HG02852 (cell line): ENCODE results near the gene AGMO.
"Not testable (repeated sequence)": the region's sequence is repeated elsewhere in the genome, so short reads cannot be mapped to it uniquely, and the experiment has no call there.

Source experiments
- ATAC-seq: cut with Tn5 transposase; IDR thresholded peaks from one replicate; pipeline ENCODE4 v1.9.1; 2021; ENCODE audit warnings: mild to moderate bottlenecking, moderate library complexity; ENCODE audit not compliant: unreplicated experiment

AGMO gene

DNA sequence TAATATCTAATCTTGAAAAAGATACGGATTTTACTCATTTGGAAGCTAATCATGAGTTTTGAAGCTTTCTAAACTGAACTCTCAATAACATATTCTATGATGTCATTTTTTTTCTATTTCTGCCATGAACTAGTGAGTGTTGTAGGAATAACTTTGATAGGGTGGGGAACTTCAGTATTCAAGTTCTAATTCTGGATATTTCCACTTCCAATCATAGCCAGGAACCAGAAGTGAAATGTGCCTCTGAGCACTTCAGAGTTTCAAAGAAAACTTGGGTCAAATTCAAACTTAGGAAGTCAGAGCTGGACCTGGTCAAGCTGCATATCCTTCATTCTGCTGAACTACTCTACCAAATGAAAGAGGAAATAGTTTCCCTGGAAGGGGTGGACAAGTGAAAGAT lies 847 bp downstream of the AGMO start:
- no peak for ATAC-seq

DNA sequence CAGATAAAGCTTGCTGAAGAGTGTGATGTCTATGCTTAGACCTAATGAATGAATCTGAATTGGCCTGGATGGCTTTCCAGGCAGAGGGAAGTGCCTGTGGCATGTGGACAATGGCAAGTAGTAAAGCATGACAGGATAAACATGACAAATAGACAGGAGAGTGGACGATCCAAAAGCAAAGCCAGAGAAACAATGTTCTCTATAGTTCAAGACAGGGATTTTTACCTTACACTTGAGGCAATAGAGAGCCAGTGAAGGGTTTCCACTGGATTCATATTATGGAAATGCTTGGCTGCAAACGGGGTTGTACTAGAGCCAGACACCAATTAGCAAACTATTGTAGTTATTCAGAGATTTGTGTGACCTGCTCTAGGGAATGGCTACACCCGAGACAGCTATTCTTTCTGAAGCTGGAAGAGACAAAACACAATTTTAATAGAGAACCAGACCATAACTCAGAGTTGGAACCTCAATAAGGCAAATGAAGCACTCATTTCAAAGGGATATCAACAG lies 2.3 kb downstream of the AGMO start:
- ATAC-seq: no peak

- no peak for ATAC-seq
Measured at GRCh38 chr7:15558756-15559155, 3.1 kb downstream of the AGMO start.

- no peak for ATAC-seq
Measured at GRCh38 chr7:15557686-15558085, 4.1 kb downstream of the AGMO start.

DNA sequence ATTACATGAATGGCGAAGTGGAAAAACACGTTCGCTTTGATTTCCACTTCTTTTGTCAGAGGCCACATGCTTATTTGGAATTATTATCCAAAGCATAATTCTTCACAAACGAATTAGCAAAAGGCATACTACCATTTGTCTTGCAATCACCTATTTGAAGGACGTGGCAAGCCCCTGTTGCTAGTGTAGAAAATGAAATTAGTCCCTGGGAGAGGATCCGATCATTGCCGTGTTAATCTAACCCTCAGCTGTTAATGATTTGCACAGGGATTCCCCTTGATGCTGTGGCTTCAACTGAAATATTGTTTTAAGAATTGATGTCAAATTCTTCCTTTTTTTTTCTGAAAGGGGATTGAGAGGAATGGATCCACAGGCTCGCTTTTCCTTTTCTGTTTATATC lies 4.6 kb downstream of the AGMO start:
- no peak for ATAC-seq

GRCh38 chr7:15556339-15557105 lies 5.3 kb downstream of the AGMO start:
- no peak for ATAC-seq

DNA sequence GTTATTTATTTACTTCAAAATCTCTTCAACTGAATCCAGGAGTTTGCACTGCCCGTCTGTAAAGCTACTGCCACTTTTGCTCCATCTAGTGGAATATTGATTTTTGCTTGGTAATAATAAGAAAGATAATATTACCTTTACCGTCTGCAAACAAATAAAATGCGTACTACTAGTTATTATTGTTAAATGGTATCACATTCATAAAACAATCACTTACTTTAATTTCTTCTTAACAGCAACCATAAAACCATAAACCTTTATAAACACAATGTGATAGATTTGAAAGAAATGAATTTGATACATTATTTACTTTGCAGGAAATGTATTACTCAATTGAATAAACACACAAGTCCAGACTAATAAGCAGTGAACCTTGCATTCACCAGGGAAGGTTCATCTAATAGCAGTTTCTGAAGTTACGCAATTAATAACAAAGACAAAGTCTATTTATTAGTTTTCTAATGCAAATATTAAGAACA lies 6.4 kb downstream of the AGMO start:
- ATAC-seq: no peak

DNA sequence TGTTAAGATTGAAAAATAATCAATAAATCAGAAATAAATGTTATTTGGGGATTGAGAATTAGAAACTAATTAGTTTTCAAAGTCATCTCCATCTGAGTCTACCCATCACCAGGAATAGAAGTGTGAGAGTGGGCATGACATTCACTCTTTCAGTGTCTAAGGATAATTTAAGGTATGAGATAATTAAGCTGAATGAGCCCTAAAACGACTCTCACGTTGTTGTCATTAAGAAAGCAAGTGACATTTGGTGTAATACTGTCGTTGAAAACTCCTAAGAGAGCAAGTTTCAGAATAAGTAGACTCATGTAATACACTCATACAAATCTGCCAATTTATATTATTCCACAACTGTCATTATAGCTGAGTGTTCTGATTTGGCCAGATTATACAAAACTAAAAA lies 7.1 kb downstream of the AGMO start:
- no peak for ATAC-seq

- ATAC-seq: no peak
Measured at GRCh38 chr7:15554081-15554480, 7.7 kb downstream of the AGMO start.

DNA sequence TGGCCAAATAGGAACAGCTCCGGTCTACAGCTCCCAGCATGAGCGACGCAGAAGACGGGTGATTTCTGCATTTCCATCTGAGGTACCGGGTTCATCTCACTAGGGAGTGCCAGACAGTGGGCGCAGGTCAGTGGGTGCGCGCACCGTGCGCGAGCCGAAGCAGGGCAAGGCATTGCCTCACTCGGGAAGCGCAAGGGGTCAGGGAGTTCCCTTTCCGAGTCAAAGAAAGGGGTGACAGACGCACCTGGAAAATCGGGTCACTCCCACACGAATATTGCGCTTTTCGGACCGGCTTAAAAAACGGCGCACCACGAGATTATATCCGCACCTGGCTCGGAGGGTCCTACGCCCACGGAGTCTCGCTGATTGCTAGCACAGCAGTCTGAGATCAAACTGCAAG lies 14.5 kb downstream of the AGMO start:
- not testable (repeated sequence) for ATAC-seq

DNA sequence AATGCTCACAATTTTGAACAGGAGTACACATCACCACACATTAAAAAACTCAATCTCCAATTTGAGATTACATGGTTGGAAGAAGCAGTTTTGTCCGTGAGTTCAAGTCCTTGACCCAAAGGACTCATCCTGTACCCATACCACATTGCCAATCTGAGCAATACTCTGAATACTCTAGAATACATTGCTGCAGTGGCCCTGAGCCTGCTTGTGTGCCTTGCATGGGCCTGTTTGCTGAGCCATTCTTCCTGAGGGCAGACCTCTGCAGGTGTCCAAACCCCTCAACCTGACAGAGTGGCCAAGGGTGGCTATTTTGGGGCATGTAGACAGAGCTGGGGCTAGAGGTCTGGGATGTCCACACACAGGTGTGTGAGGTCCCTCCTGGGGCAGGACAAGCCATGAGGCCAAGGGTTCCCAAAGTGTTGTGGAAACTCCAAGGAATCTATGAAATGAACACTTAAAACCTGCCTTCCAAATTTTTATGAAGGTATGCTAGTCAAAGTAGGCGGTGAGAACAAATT lies 15.5 kb downstream of the AGMO start:
- ATAC-seq: no peak

GRCh38 chr7:15544050-15544449 lies 17.8 kb downstream of the AGMO start:
- ATAC-seq: no peak

DNA sequence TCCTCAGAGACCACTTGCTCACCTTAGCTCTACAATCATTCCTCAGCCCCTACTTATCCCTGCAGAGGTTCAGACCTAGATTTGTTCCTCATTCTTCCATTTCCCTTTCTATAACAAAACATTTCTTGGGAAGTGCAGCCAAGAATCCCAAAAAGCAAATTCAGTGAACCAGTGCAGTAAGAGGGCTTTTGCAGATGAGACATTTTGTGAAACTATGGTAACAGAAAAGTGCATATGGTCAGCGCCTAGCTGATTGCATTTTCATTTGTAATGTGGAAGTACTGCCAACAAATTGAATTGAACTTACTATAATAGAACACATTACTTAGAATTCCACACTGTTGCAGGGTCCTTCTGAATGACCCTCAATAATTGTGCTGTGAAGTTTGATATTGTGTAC lies 18.6 kb downstream of the AGMO start:
- ATAC-seq: no peak

GRCh38 chr7:15527648-15528047 lies 34.2 kb downstream of the AGMO start:
- no peak for ATAC-seq

DNA sequence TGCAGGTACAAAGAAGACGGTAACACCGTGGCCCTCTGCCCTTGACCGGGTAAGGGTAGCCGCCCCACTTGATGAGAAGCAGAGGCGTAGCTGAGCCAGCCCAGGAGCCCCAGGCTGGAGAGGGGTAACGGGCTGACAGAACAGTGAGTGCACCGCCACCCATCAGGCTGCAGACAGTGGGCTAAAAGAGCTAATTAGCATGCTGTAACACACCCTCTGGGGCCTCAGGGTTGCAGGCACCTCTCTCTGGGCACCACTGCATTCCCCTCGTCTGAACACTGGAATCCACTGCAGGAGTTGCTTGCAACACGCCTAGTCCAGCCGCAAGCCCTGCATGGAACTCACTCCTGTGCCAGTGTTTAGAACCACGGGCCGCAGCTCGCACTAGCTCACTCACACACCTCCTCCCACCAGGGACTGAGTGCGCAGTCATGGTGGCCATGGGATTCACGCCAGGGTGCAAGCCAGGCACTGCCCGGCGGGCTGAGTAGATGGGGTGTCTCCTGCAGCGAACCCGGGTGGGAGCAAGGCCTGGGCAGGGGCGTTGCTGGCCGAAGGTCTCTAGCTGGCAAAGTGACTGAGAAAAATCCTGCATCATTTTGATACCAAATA lies 36.1 kb downstream of the AGMO start:
- ATAC-seq: no peak

GRCh38 chr7:15524077-15524476 lies 37.7 kb downstream of the AGMO start:
- no peak for ATAC-seq

DNA sequence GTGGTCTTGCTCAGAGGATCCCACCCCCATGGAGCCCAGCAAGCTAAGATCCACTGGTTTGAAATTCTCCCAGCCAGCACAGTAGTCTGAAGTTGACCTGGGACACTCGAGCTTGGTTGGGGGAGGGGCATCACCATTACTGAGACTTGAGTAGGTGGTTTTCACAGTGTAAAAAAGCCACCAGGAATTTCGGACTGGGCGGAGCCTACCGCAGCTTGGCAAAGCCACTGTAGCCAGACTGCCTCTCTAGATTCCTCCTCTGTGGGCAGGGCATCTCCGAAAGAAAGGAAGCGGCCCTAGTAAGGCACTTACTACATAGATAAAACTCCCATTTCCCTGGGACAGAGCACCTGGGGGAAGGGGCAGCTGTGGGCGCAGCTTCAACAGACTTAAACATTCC lies 44.0 kb downstream of the AGMO start:
- not testable (repeated sequence) for ATAC-seq

GRCh38 chr7:15515252-15515651 lies 46.6 kb downstream of the AGMO start:
- no peak for ATAC-seq

DNA sequence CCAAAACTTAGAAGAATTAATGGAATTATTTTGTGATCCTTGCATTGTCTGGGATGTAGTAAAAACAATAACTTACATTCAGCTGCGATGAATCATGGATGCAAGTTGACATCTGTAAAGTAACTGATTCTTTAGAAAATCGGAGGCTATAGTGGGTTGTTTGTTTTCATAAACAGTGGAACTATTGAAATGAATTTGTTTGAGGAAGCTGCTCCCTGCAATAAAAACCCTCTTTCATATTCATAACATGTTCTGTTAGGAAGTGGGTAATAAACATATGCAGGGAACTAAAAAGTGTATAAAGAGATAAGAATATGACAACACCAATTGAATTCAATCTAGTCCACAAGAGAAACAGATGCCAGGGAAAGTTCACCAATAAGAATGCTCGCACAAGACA lies 53.6 kb downstream of the AGMO start:
- no peak for ATAC-seq

- ATAC-seq: no peak
Measured at GRCh38 chr7:15507708-15508107, 54.1 kb downstream of the AGMO start.

DNA sequence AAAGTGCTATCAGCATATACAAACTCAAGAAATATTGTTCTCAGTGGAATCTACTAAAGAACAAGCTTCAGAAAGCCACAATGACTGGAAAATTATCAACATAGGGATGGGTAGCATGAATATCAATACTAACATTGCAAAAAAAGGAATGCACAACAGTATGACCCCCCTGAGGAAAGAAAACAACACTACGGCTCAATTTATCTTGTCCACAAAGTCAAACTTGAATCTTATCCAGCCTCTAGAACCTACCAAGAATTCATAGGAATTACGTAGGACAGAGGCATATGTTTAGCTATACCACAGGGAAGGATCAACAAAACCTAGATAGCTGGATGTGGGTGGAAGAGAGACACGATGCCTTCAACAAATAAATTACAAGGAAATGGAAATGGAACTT lies 54.6 kb downstream of the AGMO start:
- ATAC-seq: no peak

- no peak for ATAC-seq
Measured at GRCh38 chr7:15505761-15506160, 56.1 kb downstream of the AGMO start.
